Measurements from ENCODE around the gene LIM2.

The LIM2 gene

DNA sequence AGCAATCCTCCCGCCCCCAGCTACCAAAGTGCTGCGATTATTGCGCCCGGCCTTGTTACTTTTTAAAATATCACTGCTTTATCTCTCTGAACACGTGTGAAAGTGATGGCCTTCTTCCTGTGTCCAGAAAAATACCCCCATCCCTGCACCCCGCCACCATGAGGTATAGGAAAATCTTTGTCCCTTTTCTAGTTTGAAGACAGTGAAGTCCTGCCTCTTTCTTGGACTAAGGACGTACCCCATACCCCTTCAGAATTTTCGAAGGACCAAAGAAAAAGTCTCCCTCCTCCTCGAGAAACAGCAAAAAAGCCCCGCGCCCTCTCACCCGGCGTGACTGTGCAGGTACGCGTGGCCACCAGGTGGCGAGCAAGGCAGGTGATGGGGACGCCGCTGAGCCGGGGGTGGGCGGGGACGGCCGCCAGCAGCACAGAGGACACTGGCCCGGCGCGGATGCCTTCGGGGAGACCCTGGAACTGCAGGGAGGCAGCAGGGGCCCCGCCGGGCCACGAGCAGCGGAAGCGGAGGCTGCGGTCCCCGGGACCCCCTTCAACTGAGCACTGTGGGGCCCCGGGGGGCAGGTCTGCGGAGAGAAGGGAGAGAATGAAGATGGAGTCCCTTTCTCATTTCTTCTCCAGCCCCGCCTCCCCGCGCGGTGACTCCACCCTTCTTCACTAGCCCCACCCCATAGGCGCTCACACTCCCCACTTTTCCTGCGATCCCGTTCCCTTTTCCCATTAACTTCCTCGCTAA lies 49.0 kb downstream of the LIM2 start:
- peak; percentile 89 for DNase-seq

DNA sequence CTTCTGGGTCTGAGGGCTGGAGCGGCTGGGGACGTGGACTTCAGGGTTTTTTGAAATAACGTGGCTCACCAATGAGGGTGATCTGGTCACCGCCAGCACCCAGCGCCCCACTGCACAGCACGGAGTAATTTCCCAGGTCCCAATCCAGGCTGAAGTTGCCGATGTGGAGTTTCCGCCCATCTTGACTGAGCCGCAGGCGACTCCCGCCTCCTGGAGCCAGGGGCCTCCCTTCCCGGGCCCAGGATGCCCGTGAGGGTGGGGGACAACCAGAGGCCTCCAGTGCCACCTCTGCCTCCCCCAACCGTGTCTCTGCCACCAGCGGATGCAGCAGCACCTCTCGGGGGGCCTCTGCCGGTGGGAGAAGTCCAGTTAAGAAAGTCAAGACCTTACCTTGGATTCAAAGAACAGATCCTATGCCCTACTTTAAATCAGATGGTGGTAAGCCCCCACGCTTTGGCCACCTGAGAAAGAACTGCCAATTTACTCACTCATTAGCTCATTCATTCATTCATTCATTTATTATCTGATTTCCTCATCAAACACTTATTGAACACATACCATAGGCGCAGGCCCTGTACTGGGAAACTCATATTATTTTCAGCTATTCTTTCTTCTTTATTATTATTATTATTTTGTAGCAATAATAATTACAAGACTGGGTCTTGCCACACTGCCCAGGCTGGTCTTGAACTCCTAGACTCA lies 49.8 kb downstream of the LIM2 start:
- no peak for DNase-seq

DNA sequence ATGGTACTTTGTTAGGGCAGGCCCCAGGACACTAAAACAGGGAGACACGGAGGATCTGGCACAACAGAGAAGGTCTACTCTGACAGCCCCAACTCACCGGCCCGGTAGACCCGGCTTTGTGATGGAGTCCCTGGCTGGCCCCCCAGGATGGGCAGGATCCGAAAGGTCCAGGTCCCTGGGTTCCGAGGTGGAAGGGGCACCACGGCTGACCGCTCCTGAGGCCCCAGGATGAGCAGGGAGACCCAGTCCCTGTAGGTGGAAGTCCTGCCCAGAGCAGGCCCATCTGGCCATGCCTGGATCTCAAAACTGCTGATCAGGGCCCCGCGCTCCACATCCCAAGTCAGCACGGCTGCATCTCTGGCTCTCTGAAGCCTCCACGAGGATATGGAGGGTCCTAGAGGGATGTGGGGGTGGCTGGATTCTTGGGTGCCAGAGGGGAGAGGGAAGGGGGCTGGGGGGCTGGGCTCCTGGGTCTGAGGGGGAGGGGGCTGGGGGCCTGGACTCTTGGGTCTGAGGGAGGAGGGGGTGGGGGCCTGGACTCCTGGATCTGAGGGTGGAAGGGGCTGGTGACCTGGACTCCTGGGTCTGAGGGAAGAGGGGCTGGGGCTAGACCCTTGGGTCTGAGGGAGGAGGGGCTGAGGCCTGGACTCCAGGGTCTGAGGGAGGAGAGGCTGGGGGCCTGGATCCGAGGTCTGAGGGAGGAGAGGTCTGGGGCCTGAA lies 50.5 kb downstream of the LIM2 start:
- DNase-seq: no peak

DNA sequence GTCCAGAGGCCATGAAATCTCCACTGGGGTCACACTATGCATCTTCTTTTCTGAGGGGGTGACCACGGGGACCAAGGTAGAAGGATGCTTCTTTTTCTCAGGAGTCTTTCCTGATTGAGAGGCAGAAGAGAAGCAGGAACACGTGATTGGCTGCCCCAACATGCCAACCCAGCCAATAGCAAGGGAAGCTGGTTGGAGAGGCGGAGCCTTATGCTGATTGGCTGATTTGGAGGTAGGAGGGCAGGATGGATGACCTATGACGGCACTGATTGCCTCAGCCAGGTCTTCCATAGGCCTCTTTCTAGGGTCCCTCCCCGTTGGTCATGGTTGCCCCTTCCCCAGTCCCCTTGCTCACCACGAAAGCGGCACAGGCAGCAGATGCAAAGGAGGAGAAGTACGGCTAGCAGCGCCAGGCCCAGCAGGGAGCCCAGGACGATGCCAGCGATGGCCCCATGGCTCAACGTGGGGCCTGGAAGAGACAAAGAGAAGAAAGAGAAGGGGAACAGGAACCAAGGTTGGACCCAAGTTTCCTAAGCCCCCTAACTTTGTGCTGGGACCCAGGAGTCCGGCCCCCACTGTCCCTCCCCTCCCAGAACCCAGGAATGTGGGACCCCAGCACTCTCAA lies 53.8 kb downstream of the LIM2 start:
- DNase-seq: no peak

DNA sequence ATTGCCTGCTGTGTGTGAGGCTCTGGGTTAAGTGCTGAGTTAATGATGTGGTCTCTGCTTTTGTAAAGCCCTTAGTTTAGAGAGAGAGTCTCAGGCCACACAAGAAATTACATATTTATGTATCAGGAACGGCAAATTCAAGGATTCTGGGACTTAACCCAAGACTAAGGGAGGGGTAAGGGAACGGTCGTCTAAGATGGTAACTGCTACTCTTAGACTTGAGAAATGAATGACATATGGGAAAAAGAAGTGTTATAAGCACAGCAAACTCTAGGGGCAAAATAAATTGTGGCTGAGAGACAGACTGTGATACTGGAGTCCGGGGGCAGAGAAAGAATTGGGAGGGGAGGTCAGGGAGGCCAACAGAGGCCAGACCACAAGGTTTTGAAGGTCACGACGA lies 56.1 kb downstream of the LIM2 start:
- no peak for DNase-seq

DNA sequence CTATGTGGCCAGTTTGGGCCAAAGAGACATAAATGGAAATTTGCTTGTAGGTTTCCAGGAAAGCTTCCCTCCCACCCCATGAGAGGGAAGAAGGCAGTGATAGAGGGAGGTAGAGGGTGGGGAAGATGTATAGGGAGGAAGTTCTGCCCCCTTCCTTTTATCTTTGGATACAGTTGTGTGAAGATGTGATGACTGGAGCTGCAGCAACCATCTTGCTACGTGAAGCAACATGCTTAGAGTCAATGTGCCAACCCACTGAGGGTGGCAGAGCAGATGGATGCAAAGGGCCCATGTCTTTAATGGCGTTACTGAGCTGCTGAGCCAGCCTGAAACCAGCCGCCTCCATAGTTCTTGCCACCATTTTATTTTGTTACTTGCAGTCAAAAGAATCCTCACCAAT lies 56.6 kb downstream of the LIM2 start:
- no peak for DNase-seq

- no peak for DNase-seq
Measured at GRCh38 chr19:51330366-51330765, 57.4 kb downstream of the LIM2 start.

Data from activated CD8-positive, alpha-beta memory T cell treated with anti-CD3 and anti-CD28 coated beads, Interleukin-2, amount 50 U/mL, for 4 hours (primary cell).